HG02884 (cell line): ENCODE results near the gene COL6A3.

Experiments
- ATAC-seq: cut with Tn5 transposase; IDR thresholded peaks from one replicate; pipeline ENCODE4 v1.9.1; 2021; ENCODE audit warnings: mild to moderate bottlenecking, moderate library complexity; ENCODE audit not compliant: unreplicated experiment

COL6A3 gene

GRCh38 chr2:237301595-237301994 lies 112.4 kb downstream of the COL6A3 start:
- no peak for ATAC-seq

DNA sequence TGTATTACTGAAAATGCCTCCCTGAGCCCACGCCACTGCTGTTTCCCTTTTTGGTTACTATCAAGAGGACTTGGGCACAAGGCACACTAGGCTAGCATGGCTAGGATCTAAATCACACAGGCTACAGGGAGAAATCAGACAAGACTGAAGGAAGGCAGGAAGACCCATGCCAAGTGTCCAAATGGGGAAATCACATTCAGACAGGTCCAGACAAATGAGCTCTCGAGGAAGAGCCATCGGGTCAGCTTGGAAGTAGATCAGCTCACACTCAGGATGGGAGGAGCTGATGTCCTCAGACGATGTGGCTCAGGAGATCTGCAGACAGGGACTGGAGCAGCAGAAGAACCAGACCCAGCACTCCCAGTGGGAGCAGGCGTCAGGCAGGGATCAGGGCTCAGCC lies 113.2 kb downstream of the COL6A3 start:
- ATAC-seq = no peak

DNA sequence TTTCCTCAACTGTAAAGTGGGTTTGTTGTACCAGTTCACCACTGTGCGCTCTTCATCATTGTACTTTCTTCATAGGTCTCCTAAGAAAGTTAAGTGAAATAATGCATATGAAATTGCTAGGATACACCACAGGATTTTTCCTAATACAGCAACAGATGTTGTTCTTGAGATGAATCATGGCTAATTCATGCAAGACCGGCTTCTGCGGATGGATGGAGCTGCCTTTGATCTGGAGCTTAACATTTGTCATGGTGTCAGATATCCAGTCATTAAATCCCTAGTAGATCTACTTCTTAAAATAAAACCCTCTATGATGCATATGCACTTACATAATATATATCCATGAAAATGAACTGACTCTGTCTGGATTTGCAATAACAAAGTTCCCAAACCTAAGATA lies 114.1 kb downstream of the COL6A3 start:
- ATAC-seq = no peak

DNA sequence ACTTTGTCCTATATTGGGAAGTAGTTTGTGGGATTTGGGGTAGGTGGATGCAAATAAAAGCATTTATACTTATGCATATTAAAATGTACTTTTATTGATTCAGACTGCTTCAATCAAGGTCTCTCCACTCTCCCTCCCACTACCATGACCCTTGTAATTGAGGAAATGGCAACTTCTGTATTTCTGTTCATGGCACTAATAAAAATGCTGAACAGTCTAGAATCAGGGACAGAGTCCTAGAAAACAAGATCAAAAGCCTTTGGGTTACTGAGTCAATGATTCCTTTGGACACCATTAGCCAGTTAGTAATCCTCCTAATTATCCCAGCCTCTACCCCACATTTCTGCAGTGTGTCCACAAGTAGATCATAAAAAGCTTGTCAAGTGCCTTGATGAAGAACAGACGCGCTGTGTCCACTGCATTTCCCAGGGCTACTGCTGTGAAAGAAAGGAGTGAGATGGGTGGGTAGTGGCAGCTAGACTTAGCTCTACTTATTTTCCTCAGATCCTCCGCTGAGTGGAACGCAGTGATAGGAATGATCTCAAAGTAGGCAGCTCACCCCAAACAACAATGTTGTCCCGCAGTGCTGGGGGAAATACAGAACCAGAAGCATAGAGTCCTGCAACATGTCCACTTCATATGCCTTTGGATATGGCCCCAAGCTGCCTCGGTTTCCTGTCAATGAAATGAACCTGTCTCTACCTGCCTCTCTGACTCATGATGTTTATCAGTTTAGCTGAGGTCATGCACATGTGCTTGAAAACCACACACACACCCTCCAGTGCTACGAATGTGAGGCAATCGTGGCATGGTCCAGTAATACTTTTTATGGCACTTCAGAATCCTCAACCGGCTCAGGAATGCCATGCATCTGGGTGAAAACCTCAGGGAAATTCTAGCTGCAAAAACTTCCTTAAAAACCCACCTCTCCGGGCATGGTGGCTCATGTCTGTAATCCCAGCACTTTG lies 115.5 kb downstream of the COL6A3 start:
- no peak for ATAC-seq

DNA sequence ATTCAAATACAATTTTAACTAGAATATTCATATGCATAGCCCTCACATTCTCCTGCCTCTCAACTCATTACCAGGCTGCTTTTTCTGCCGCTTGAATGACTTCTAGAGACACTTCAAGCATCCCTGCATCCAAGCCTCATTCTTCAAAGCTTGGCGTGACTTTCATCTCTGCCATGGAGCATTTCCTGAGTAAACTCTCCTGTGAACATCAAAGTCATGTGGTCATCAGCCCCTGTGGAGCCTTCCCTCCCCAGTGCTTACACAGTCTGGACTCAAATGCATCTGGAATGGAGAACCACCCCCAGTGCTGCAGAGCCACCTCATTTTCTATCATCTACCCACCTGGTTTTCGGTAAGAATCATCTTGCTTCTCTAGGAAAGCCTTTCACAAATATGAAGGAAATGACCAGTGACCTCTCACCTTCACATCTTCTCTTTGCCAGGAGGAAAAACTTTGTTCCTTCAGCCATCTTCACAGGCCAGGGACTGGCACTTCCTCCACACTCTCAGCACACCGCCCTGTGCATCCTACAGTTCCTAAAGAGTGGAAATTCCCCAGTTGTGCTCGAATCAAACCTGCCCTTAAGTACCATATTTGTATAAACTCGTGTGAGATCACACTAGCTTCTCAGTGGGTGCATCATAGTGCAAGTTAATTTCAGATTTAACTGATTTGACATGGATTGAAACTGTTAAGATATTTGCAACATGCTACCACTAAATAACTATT lies 116.4 kb downstream of the COL6A3 start:
- no peak for ATAC-seq

- no peak for ATAC-seq
Measured at GRCh38 chr2:237296756-237297155, 117.2 kb downstream of the COL6A3 start.

DNA sequence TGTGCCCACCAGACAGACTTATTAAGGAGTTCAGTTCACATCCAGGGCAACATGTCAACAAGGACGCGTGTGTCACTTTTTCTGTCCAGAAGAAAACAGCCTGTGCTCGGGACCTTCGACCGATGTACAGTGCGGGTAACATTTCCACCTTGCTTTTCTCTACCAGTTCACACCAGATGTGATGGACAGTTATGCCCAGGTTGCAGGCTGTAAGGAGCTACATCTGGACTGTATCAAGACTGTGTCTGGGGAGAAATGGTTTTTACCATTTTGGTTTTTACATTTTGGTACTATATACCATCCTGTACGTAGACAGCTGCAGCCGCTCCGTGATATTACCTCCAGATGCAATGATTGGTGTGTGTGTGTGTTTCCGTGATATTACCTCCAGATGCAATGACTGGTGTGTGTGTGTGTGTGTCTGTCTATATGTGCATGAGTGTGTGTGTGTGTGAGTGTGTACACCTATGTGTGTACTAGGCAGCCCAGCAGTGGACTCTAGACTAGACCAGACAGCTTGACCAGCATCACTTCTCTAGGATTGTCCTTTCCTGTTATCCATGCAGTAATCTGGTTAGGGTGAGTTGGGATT lies 118.0 kb downstream of the COL6A3 start:
- no peak for ATAC-seq

GRCh38 chr2:237294460-237294859 lies 119.5 kb downstream of the COL6A3 start:
- ATAC-seq = no peak

GRCh38 chr2:237293978-237294377 lies 120.0 kb downstream of the COL6A3 start:
- no peak for ATAC-seq

DNA sequence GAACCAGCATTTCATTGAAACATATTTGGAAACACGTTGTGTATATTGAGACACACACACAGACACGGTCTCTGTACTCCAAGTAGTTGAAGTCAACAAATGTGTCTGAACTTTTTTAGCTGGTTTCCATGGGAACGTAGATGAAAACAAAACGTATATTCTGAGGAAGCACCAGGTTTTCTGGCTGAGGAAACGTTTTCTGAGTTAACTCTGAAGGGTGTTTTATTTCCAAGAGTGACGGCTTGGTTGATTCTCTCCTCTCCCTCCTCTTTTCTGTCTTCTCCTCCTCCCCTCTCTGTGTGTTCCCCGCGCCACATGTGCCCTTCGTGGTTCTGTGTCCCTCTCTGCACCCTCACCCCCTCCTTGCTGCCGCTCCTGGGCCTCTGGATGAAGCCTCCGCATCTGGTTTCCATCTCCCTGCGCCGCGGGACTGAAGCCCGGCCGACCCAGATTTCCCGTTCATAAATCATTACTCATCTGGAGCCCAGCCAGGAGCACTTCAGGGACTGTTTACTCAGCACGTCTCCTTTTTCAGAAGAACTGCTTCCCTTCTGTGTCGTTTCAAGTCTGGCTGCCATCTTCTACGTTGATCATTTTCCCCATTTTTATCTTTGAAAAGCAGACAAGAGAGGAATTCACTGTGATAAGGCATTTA lies 122.7 kb downstream of the COL6A3 start:
- ATAC-seq = no peak

DNA sequence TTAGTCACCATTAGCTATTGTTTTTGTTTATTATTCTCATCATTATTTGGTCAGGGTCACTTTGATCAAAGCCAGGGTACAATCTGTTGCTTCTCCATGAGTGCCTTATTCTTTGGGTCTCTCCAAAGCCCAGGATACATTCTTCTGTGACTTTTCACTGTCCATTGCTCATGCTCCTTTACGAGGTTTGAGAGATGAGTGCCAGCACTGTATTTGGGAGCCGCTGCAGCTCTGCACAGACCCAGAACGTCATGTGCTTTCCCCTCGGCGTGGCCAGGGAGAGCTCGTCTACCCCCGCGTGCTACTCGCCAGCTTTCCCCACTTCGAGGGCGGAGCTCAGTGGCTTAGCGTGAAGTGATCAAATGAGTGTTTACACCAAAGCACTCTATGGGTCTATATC lies 123.7 kb downstream of the COL6A3 start:
- ATAC-seq = no peak

GRCh38 chr2:237289139-237289538 lies 124.8 kb downstream of the COL6A3 start:
- ATAC-seq = no peak

- no peak for ATAC-seq
Measured at GRCh38 chr2:237287872-237288271, 126.1 kb downstream of the COL6A3 start.

GRCh38 chr2:237283131-237283928 lies 130.6 kb downstream of the COL6A3 start:
- no peak for ATAC-seq

DNA sequence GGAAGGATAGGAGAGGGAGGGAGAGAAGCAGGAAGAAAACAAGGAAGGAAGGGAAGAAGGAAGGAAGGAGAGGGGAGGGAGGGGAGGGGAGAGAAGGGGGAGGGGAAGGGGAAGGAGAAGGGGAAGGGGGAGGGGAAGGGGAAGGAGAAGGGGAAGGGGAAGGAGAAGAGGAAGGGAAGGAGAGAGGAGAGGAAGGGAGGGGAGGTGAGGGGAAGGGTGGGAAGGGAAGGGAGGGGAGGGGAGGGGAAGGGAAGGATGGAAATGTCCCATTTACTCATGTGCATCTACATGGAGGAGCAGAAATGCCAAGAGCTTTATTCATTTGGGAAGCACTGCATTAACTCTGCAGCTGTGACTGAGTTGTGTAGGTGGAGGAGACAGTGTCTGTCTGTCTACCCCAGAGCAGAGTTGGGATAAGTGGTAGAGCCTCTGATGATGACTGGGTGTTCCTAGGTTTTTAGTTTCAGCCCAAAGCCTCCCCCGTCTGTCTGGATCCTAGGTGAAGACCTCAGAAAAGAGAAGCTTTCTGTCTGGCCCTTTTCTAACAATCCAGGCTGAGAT lies 131.3 kb downstream of the COL6A3 start:
- no peak for ATAC-seq

- ATAC-seq = no peak
Measured at GRCh38 chr2:237281836-237282306, 132.1 kb downstream of the COL6A3 start.

- no peak for ATAC-seq
Measured at GRCh38 chr2:237280939-237281338, 133.0 kb downstream of the COL6A3 start.

DNA sequence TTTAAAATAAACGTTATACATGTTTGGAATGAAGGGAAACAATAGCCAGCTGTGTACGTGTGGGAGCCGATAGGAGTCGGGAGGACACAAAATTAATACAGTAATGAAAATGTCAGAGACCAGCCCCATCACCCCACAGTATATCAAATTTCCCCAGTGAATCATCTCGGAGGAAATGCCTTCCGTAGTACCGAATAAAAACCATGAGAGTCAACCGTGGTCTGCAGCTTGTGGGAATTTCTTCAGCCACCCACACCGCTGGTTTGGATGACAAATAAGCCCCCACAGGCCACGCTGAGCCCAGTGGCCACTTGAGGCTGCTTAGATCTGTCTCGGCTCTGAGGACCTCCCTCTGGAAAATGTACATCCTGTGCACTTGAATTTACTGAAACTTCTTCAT lies 133.7 kb downstream of the COL6A3 start:
- ATAC-seq = no peak

DNA sequence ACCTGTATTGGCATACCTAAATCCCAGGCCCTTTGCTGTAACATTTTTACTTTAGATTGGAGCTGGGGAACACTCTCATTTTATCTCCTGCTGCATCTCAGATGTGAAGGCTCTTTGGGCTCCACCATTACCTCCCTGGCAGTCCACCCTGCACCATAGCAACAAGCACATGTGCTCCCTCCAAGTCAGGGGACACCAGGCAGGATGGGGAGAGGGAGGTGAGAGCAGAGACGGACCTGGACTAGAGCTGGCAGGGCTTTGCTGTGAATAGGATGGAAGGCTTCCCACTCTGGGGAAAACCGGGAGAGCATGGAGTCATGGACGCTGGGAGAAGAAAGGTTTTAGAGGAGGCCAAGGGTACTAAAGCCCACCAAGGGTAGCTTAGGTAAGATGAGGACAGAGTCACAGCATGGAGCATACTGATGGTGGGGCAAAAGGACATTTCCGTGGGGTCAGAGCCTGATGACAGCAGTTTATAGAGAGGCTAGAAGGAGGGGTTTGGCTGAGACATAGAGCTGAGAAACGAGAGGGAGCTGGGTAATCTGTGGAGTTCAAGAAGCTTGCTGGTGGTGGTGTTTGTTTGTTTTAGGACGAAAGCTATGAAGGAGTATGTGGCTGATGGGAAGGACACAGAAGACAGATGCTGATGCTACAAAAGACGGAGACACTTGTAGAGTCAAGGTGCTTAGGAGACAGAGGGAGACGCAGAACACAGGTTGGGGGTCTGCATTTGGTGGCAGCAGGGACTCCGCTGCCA lies 134.8 kb downstream of the COL6A3 start:
- no peak for ATAC-seq
